Aorta (tissue), 5 donors: Measurements from ENCODE around the gene EXOC1L. TPM values are rescaled to one million over a fixed set of nuclear protein-coding genes. Genes with fewer than 3 reads are reported as not detected.

ENCODE experiments used
- ATAC-seq: fragments of 200-7000 bp; cut with Tn5 transposase; one replicate; pipeline ENCODE4 v1.9.1; 2022; ENCODE audit warnings: moderate library complexity; ENCODE audit not compliant: low FRiP score
- DNase-seq, 2 donors: peaks; one replicate each; pipeline ENCODE4 v3.0.0-alpha.2; 2020
- H3K27ac ChIP-seq, 2 donors: one replicate each; pipeline ENCODE4 v1.5.1; 2013; ENCODE audit warnings: low read length in 2 of 2, mild to moderate bottlenecking in 2 of 2, moderate library complexity in 2 of 2, control low read depth in 1 of 2, inconsistent platforms in 1 of 2, low read depth in 1 of 2
- H3K27me3 ChIP-seq, 2 donors: one replicate each; pipeline ENCODE4 v1.6.1; 2013; ENCODE audit warnings: control low read depth in 1 of 2, low read length in 1 of 2, mild to moderate bottlenecking in 1 of 2, moderate library complexity in 1 of 2; ENCODE audit not compliant: insufficient read depth in 2 of 2, control insufficient read depth in 1 of 2
- H3K36me3 ChIP-seq, 2 donors: one replicate each; pipeline ENCODE4 v1.6.1; 2013; ENCODE audit warnings: control low read depth in 1 of 2, low read length in 1 of 2, mild to moderate bottlenecking in 1 of 2; ENCODE audit not compliant: insufficient read depth in 2 of 2, control insufficient read depth in 1 of 2
- H3K4me1 ChIP-seq, 2 donors: one replicate each; pipeline ENCODE4 v1.6.1; 2013; ENCODE audit warnings: low read length in 2 of 2, control low read depth in 1 of 2, mild to moderate bottlenecking in 1 of 2, moderate library complexity in 1 of 2; ENCODE audit not compliant: insufficient read depth in 2 of 2, control insufficient read depth in 1 of 2
- H3K4me3 ChIP-seq, 2 donors: one replicate each; pipeline ENCODE4 v1.5.1; 2013; ENCODE audit warnings: low read length in 2 of 2, control low read depth in 1 of 2, mild to moderate bottlenecking in 1 of 2
- H3K9me3 ChIP-seq: one replicate; pipeline ENCODE4 v1.6.1; 2013; ENCODE audit warnings: mild to moderate bottlenecking, low read length; ENCODE audit not compliant: control insufficient read depth
- WGBS, 2 donors: extraction: QIAGEN DNeasy Blood & Tissue Kit; methylation state at CpG; one replicate each; pipeline ENCODE4 v1.1.7; 2013; 5-methylcytosine and 5-hydroxymethylcytosine counted together
- intact Hi-C, 2 donors: fragments of 100-400 bp; cut with DNase I; formaldehyde crosslinking; loops; one replicate each; pipeline versions ENCODE4 v1.14.2 to v1.15.0; 2022
- long read RNA-seq, 2 donors: library from polyadenylated mRNA; unstranded; transcript quantifications; one replicate each; pipeline ENCODE4 v2.0.0, GENCODE V29; 2020 to 2021
- polyA plus RNA-seq, 2 donors: library from polyadenylated mRNA; stranded (reverse); fragments of 200-250 nt; gene quantifications; one replicate each; pipeline ENCODE4 v1.2.3, GENCODE V29; 2013
- total RNA-seq, 2 donors: library from RNA; stranded (reverse); fragmentation: NEBNext Ultra II Directional; extraction: Animal tissue kit (Norgen Biotek cat#: 25700); gene quantifications; one replicate each; pipeline ENCODE4 v1.2.1, GENCODE V29; 2021
- donor health status: healthy with polysubstance abuse.
- donor health status: Bipolar disorder and iron deficiency.
- donor health status: DM: no; HTN: no; CAD: no.
- donor health status: DM: no; HTN: no; CAD: no.
- donor health status: DM: yes; HTN: yes; CAD: no.

Gene EXOC1L
- total RNA-seq (not detected), polyA plus RNA-seq (not detected)
- long read RNA-seq, donor 1, result 0 reads
- long read RNA-seq, donor 2, result 0 reads

- peak; percentile 11 for ATAC-seq
- no peak within 1 kb of the TSS for H3K27ac ChIP-seq
- H3K4me3 ChIP-seq, result peak within 1 kb of the TSS in 1 of 2 donors; percentile 8
- no peaks in the 10 kb centered on the region for H3K4me1 ChIP-seq
- no peaks in the 10 kb centered on the region for H3K9me3 ChIP-seq
- H3K36me3 ChIP-seq, result no peaks in the 10 kb centered on the region
- intact Hi-C loops, result no loop called here
- WGBS, 2 donors, result 2 to 3% methylated on average over 13 of the region's 13 CpGs
- no peaks in the 10 kb centered on the region for H3K27me3 ChIP-seq
- DNase-seq, result no peak
Observed at GRCh38 chr4:55819634-55820033, at the start of gene EXOC1L. TSS of gene EXOC1L (plus strand) at chr4:55819790. CDS start at chr4:55820027, 237 bp downstream.

GRCh38 chr4:55770662-55771061 is 48.9 kb upstream of the EXOC1L start:
- WGBS, 2 donors, result 84 to 88% methylated on average over 3 of the region's 3 CpGs
- intact Hi-C loops, result no loop called here
- Histone ChIP-seq H3K27me3 (no peaks in the 10 kb centered on the region), H3K9me3 (no peaks in the 10 kb centered on the region), H3K27ac (no peak overlapping the region), H3K4me3 (no peak overlapping the region), H3K4me1 (no peaks in the 10 kb centered on the region), H3K36me3 (no peaks in the 10 kb centered on the region)
- ATAC-seq, result no peak
- no peak for DNase-seq

GRCh38 chr4:55781341-55781740 is 38.2 kb upstream of the EXOC1L start:
- Histone ChIP-seq H3K4me3 (no peak overlapping the region), H3K27ac (no peak overlapping the region), H3K27me3 (no peaks in the 10 kb centered on the region), H3K4me1 (no peaks in the 10 kb centered on the region), H3K36me3 (no peaks in the 10 kb centered on the region), H3K9me3 (peaks cover 2% of the 10 kb centered on the region)
- 83 to 84% methylated on average over 2 of the region's 2 CpGs for WGBS, 2 donors
- DNase-seq (no peak), ATAC-seq (no peak)
- intact Hi-C loops, result no loop called here

DNA sequence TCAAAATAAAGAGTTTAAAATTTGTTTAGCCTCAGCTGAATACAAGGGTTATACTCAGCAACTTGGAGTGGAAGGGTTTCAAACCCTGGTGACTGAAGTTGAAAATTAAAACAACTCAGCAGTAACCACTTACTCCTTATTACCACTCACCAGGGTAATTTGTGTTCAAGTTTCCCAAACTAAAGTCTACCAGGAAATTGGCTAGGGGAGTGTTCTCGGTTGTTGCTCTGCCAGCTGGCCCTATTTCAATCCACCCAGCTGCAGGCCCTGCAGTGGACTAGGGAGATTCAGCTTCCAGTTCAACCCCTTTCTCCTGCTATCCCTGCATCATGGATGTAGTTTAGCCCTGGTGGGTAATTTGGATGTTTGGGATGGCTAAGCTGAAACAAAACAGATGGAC is 37.8 kb upstream of the EXOC1L start:
- intact Hi-C loops, result no loop called here
- no peaks in the 10 kb centered on the region for H3K27me3 ChIP-seq

GRCh38 chr4:55783584-55783983 is 36.0 kb upstream of the EXOC1L start:
- ATAC-seq, result no peak
- H3K27ac ChIP-seq, result no peak overlapping the region
- H3K36me3 ChIP-seq, result no peaks in the 10 kb centered on the region
- 40 to 55% methylated on average over 1 of the region's 1 CpG for WGBS, 2 donors
- DNase-seq, result no peak
- intact Hi-C loops, result no loop called here
- H3K9me3 ChIP-seq, result no peaks in the 10 kb centered on the region
- no peaks in the 10 kb centered on the region for H3K27me3 ChIP-seq
- no peak overlapping the region for H3K4me3 ChIP-seq
- H3K4me1 ChIP-seq, result no peaks in the 10 kb centered on the region

More for the DNA sequence above, 37.8 kb upstream of the EXOC1L start:
- Histone ChIP-seq H3K4me1 (no peaks in the 10 kb centered on the region), H3K27ac (no peak overlapping the region), H3K36me3 (no peaks in the 10 kb centered on the region), H3K4me3 (no peak overlapping the region), H3K9me3 (peaks cover 2% of the 10 kb centered on the region)
- 35 to 37% methylated on average over 1 of the region's 1 CpG for WGBS, 2 donors
- no peak for ATAC-seq
- no peak for DNase-seq

- H3K4me1 ChIP-seq, result no peaks in the 10 kb centered on the region
- no peak overlapping the region for H3K4me3 ChIP-seq
- intact Hi-C loops, result no loop called here
- 34 to 54% methylated on average over 4 of the region's 4 CpGs for WGBS, 2 donors
- ATAC-seq (no peak), DNase-seq (no peak)
- H3K9me3 ChIP-seq, result no peaks in the 10 kb centered on the region
- no peak overlapping the region for H3K27ac ChIP-seq
- H3K27me3 ChIP-seq, result no peaks in the 10 kb centered on the region
- H3K36me3 ChIP-seq, result no peaks in the 10 kb centered on the region
Observed at GRCh38 chr4:55784747-55785146, 34.8 kb upstream of the EXOC1L start.

DNA sequence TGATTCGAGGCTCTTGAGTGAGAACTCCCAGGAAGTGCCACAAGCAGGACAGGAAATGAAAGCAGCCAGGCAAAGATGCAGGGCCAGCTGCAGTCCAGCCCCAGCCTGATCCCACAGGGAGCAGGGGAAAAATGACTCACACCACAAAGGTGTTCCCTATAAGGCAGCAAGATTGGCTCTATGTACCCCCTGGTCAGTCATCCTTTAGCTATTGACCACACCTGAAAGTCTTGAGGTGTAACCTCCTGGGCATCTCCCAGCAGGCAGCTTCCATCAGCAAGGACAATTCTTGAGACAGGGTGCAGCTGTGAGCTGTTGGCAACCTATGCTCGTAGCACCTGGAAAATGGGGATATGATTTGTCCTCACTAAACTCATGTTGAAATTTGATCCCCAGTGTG is 27.9 kb upstream of the EXOC1L start:
- WGBS, 2 donors, result 68 to 75% methylated on average over 2 of the region's 2 CpGs
- Histone ChIP-seq H3K9me3 (no peaks in the 10 kb centered on the region), H3K27ac (no peak overlapping the region), H3K36me3 (no peaks in the 10 kb centered on the region), H3K4me3 (no peak overlapping the region), H3K4me1 (no peaks in the 10 kb centered on the region), H3K27me3 (peaks cover 0 to 3% of the 10 kb centered on the region in 2 donors)
- no peak for ATAC-seq
- no peak for DNase-seq
- intact Hi-C loops, result no loop called here

GRCh38 chr4:55793479-55793878 is 26.1 kb upstream of the EXOC1L start:
- ATAC-seq, result no peak
- no peaks in the 10 kb centered on the region for H3K36me3 ChIP-seq
- intact Hi-C loops, result no loop called here
- H3K4me3 ChIP-seq, result peak overlapping the region in 1 of 2 donors; percentile 2
- WGBS, 2 donors, result 2 to 3% methylated on average over 29 to 33 of the region's 33 CpGs
- peaks cover 0 to 3% of the 10 kb centered on the region in 2 donors for H3K27me3 ChIP-seq
- no peak overlapping the region for H3K27ac ChIP-seq
- no peaks in the 10 kb centered on the region for H3K9me3 ChIP-seq
- no peak for DNase-seq
- no peaks in the 10 kb centered on the region for H3K4me1 ChIP-seq

DNA sequence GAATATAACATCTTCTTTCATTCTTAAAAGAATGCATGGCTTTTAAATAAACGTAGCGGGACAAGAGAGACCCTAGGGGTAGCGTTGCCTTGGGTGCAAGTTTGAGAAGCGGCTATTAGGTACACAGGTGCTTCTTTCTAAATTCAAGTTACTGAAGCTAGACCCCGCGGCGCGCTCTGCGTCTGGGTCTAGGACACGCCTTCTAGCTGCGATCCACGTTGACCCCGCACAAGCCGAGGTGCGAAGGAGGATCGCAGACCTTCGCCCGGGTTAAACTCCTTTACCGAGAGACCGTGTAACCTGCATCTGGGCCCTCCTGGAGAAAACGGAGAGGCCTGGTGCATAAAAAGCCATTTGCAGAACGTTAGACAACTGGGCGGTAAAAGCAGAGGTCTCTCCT is 25.5 kb upstream of the EXOC1L start:
- no peak overlapping the region for H3K4me3 ChIP-seq
- no peaks in the 10 kb centered on the region for H3K36me3 ChIP-seq
- H3K27ac ChIP-seq, result no peak overlapping the region
- ATAC-seq (no peak), DNase-seq (no peak)
- 56 to 62% methylated on average over 23 of the region's 23 CpGs for WGBS, 2 donors
- no peaks in the 10 kb centered on the region for H3K4me1 ChIP-seq
- H3K27me3 ChIP-seq, result peaks cover 0 to 3% of the 10 kb centered on the region in 2 donors
- no peaks in the 10 kb centered on the region for H3K9me3 ChIP-seq
- intact Hi-C loops, result no loop called here
